K562 (cell line): ENCODE measurements around the gene MADCAM1. TPM values are rescaled to one million over a fixed set of nuclear protein-coding genes. Genes with fewer than 3 reads are reported as not detected.

Source experiments
- CTBP1 ChIP-seq: fragments of 450-650 bp; IDR thresholded peaks from 2 replicates; pipeline ENCODE4 v1.6.1; 2016; ENCODE audit warnings: borderline replicate concordance
- CTCF ChIP-seq, 3 experiments: IDR thresholded peaks in 2 of 3; conservative IDR thresholded peaks in 1 of 3; 2 replicates each; pipeline ENCODE4 v1.5.1; 2011 to 2012; ENCODE audit warnings: low read length in 3 of 3, mild to moderate bottlenecking in 3 of 3, control low read depth in 2 of 3, improper control_type of control experiment in 1 of 3, inconsistent platforms in 1 of 3, low read depth in 1 of 3, mixed read lengths in 1 of 3, moderate library complexity in 1 of 3; ENCODE audit not compliant: insufficient read depth in 2 of 3
- DIDO1 ChIP-seq: fragments of 450-650 bp; IDR thresholded peaks from 2 replicates; pipeline ENCODE4 v1.6.1; 2016; ENCODE audit warnings: low read depth, missing biosample characterization, missing genetic modification characterization
- E2F1 ChIP-seq: sonication (generic); formaldehyde crosslinking; IDR thresholded peaks from 2 replicates; pipeline ENCODE4 v1.8.1; 2023; ENCODE audit warnings: mild to moderate bottlenecking, missing genetic modification reagents, moderate library complexity
- GATA2 ChIP-seq: sonication (generic); formaldehyde crosslinking; IDR thresholded peaks from 2 replicates; pipeline ENCODE4 v1.4.0; 2020; ENCODE audit warnings: mild to moderate bottlenecking, missing genetic modification reagents
- HDAC1 ChIP-seq, 2 experiments: fragments of 450-650 bp; IDR thresholded peaks; 2 replicates each; pipeline ENCODE4 v1.6.1; 2016 to 2017; ENCODE audit warnings: inconsistent platforms in 1 of 2, mild to moderate bottlenecking in 1 of 2, moderate library complexity in 1 of 2
- HIVEP1 ChIP-seq: fragments of 250-450 bp; sonication (Bioruptor Pico); IDR thresholded peaks from 2 replicates; pipeline ENCODE4 v1.4.0; 2020; ENCODE audit warnings: mild to moderate bottlenecking
- ID3 ChIP-seq, 2 experiments: fragments of 250-450 bp in 1 of 2; fragments of 450-650 bp in 1 of 2; sonication (Bioruptor Pico) in 1 of 2; IDR thresholded peaks; 2 replicates each; pipeline versions ENCODE4 v1.6.1 to v1.8.0; 2016 to 2021; ENCODE audit warnings: mild to moderate bottlenecking in 2 of 2, moderate library complexity in 2 of 2, missing compliant biosample characterization in 1 of 2, missing genetic modification characterization in 1 of 2
- ILK ChIP-seq: fragments of 450-650 bp; IDR thresholded peaks from 2 replicates; pipeline ENCODE4 v1.6.1; 2016; ENCODE audit warnings: missing genetic modification characterization, low read depth, mild to moderate bottlenecking, missing compliant biosample characterization, moderate library complexity, borderline replicate concordance
- KAT8 ChIP-seq: fragments of 450-650 bp; IDR thresholded peaks from 2 replicates; pipeline ENCODE4 v1.6.1; 2016; ENCODE audit warnings: low read depth, mild to moderate bottlenecking
- KLF10 ChIP-seq: fragments of 250-450 bp; sonication (Bioruptor Pico); IDR thresholded peaks from 2 replicates; pipeline ENCODE4 v1.6.1; 2021; ENCODE audit warnings: matching md5 sums
- MAX ChIP-seq: sonication (generic); formaldehyde crosslinking; IDR thresholded peaks from 2 replicates; pipeline ENCODE4 v1.9.0; 2022; ENCODE audit warnings: mild to moderate bottlenecking, missing genetic modification reagents
- NFRKB ChIP-seq: fragments of 450-650 bp; IDR thresholded peaks from 2 replicates; pipeline ENCODE4 v1.6.1; 2016; ENCODE audit warnings: low read depth
- NR4A1 ChIP-seq, 2 experiments: fragments of 250-450 bp in 1 of 2; fragments of 450-650 bp in 1 of 2; sonication (Bioruptor Pico) in 1 of 2; IDR thresholded peaks; 2 replicates each; pipeline versions ENCODE4 v1.4.0 to v1.6.1; 2016 to 2020; ENCODE audit warnings: mild to moderate bottlenecking in 2 of 2, missing compliant biosample characterization in 1 of 2, missing genetic modification characterization in 1 of 2, moderate library complexity in 1 of 2
- SMARCA4 ChIP-seq: fragments of 450-650 bp; IDR thresholded peaks from 2 replicates; pipeline ENCODE4 v1.6.1; 2016
- SPI1 ChIP-seq: IDR thresholded peaks from 2 replicates; pipeline ENCODE4 v1.6.1; 2011; ENCODE audit warnings: low read depth, low read length, control low read depth, borderline replicate concordance
- ZFP1 ChIP-seq: fragments of 450-650 bp; formaldehyde crosslinking; IDR thresholded peaks from 2 replicates; pipeline ENCODE4 v1.4.0; 2020; ENCODE audit warnings: mild to moderate bottlenecking, mixed read lengths
- ZKSCAN3 ChIP-seq: fragments of 250-450 bp; sonication (Bioruptor Pico); IDR thresholded peaks from 2 replicates; pipeline ENCODE4 v1.4.0; 2020
- ZNF274 ChIP-seq: IDR thresholded peaks from 2 replicates; pipeline ENCODE4 v1.6.1; 2011; ENCODE audit warnings: low read depth, mild to moderate bottlenecking, low read length, moderate library complexity, borderline replicate concordance
- ZNF518B ChIP-seq: fragments of 250-450 bp; sonication (Bioruptor Pico); IDR thresholded peaks from 2 replicates; pipeline ENCODE4 v1.5.0; 2021; ENCODE audit warnings: mild to moderate bottlenecking, moderate library complexity
- ZNF644 ChIP-seq: fragments of 200-800 bp; sonication (Bioruptor generic); IDR thresholded peaks from 2 replicates; pipeline ENCODE4 v1.6.1; 2016; ENCODE audit warnings: low read depth, missing genetic modification characterization, missing compliant biosample characterization
- polyA plus RNA-seq, 8 experiments: library from polyadenylated mRNA; depleted of rRNA in 4 of 8; stranded (reverse) in 5 of 8; unstranded in 3 of 8; fragments of >200 nt; fragmentation: Nextera tagmentation in 2 of 8; fragmentation: Illumina TruSeq in 1 of 8; extraction: Ambion mirVana in 2 of 8; extraction: Trizol in 1 of 8; gene quantifications; 2 replicates each; pipeline versions ENCODE4 v1.2.1 to v1.2.3, GENCODE V29; 2011 to 2014; ENCODE audit warnings: inconsistent platforms in 1 of 8, missing spikeins in 1 of 8
- total RNA-seq, 7 experiments: library from RNA; depleted of rRNA in 6 of 7; stranded (reverse); fragments of >200 nt in 6 of 7; fragmentation: Illumina TruSeq in 2 of 7; extraction: Trizol in 2 of 7; gene quantifications; 2 replicates each; pipeline versions ENCODE4 v1.2.1 to v1.2.3, GENCODE V29; 2011 to 2021; ENCODE audit warnings: low replicate concordance in 1 of 7

Gene MADCAM1
- total and polyA plus RNA-seq, 9 of the 15 experiments (the other 6 are each of a cell fraction or from before 2014, with no cell fraction given): 0.09 to 0.36 (median 0.09) TPM; not detected in 6

- peak; percentile 66 to 88 (median 84) for TF ChIP-seq CTCF (IDR thresholded peaks at IDR 0.05 in 2 of 3, conservative IDR thresholded peaks at IDR 0.05 in 1 of 3; ENCODE audit: insufficient read depth in 2 of 3, low read depth in 1 of 3, low read length in 3 of 3)
- no peak for TF ChIP-seq CTBP1
- TF ChIP-seq ZNF518B: no peak
- TF ChIP-seq NR4A1 (CRISPR knock-in tag; IDR thresholded peaks at IDR 0.05): no peak
- TF ChIP-seq NR4A1 (tag; IDR thresholded peaks at IDR 0.05): no peak
- TF ChIP-seq NFRKB: no peak
- no peak for TF ChIP-seq ZNF644 (tag)
- TF ChIP-seq MAX (CRISPR knock-in tag): no peak
- no peak for TF ChIP-seq KLF10 (CRISPR knock-in tag)
- TF ChIP-seq GATA2: no peak
- TF ChIP-seq SPI1: no peak
- TF ChIP-seq ZNF274: no peak
- TF ChIP-seq ILK (tag): no peak
- no peak for TF ChIP-seq ID3 (CRISPR knock-in tag; IDR thresholded peaks at IDR 0.05)
- TF ChIP-seq ID3 (tag; IDR thresholded peaks at IDR 0.05): no peak
- no peak for TF ChIP-seq HIVEP1 (CRISPR knock-in tag)
- TF ChIP-seq SMARCA4: no peak
- no peak for TF ChIP-seq ZKSCAN3 (CRISPR knock-in tag)
- peak in 1 of 2 experiments; percentile 55; a peak in 2 of 4 replicates for TF ChIP-seq HDAC1 (IDR thresholded peaks at IDR 0.05)
- no peak for TF ChIP-seq KAT8
- no peak for TF ChIP-seq ZFP1 (CRISPR knock-in tag)
- no peak for TF ChIP-seq DIDO1 (tag)
- no peak for TF ChIP-seq E2F1 (CRISPR knock-in tag)
Measured at GRCh38 chr19:495402-496111, 729 bp upstream of the MADCAM1 start (continued).
